ENCODE results near the gene PATJ. TPM values are rescaled to one million over a fixed set of nuclear protein-coding genes. Genes with fewer than 3 reads are reported as not detected.

The PATJ gene
- total RNA-seq, 1 donor from 2014 or later, result 10.7 TPM

- H3K4me1 Mint-ChIP-seq (ENCODE audit: low read depth), result no peaks in the 10 kb centered on the region
- no peak overlapping the region for H3K27ac Mint-ChIP-seq (ENCODE audit: unreplicated experiment)
- H3K4me3 Mint-ChIP-seq (ENCODE audit: unreplicated experiment), result no peak overlapping the region
- H3K9me3 Mint-ChIP-seq (ENCODE audit: low read depth), result no peaks in the 10 kb centered on the region
- DNase-seq (ENCODE audit: low spot score), result no peak
- TF ChIP-seq CTCF (IDR thresholded peaks at IDR 0.05), result no peak
- no peaks in the 10 kb centered on the region for H3K27me3 Mint-ChIP-seq (ENCODE audit: low read depth)
- peaks cover 1% of the 10 kb centered on the region for H3K36me3 Mint-ChIP-seq (ENCODE audit: low read depth)
Measured at GRCh38 chr1:62012095-62012494, 269.8 kb downstream of the PATJ start.

- TF ChIP-seq CTCF (IDR thresholded peaks at IDR 0.05), result no peak
- H3K4me1 Mint-ChIP-seq (ENCODE audit: low read depth), result no peaks in the 10 kb centered on the region
- no peak overlapping the region for H3K27ac Mint-ChIP-seq (ENCODE audit: unreplicated experiment)
- no peaks in the 10 kb centered on the region for H3K27me3 Mint-ChIP-seq (ENCODE audit: low read depth)
- peaks cover 1% of the 10 kb centered on the region for H3K36me3 Mint-ChIP-seq (ENCODE audit: low read depth)
- DNase-seq (ENCODE audit: low spot score), result no peak
- H3K9me3 Mint-ChIP-seq (ENCODE audit: low read depth), result no peaks in the 10 kb centered on the region
- no peak overlapping the region for H3K4me3 Mint-ChIP-seq (ENCODE audit: unreplicated experiment)
Measured at GRCh38 chr1:62012836-62013235, 270.6 kb downstream of the PATJ start.

GRCh38 chr1:62013264-62013663 is 271.0 kb downstream of the PATJ start:
- TF ChIP-seq CTCF (IDR thresholded peaks at IDR 0.05), result no peak
- DNase-seq (ENCODE audit: low spot score), result no peak
- Mint-ChIP-seq H3K36me3 (ENCODE audit: low read depth) (peaks cover 1% of the 10 kb centered on the region), H3K4me1 (ENCODE audit: low read depth) (no peaks in the 10 kb centered on the region), H3K4me3 (ENCODE audit: unreplicated experiment) (no peak overlapping the region), H3K27me3 (ENCODE audit: low read depth) (no peaks in the 10 kb centered on the region), H3K27ac (ENCODE audit: unreplicated experiment) (no peak overlapping the region), H3K9me3 (ENCODE audit: low read depth) (no peaks in the 10 kb centered on the region)

GRCh38 chr1:62022382-62022983 is 280.2 kb downstream of the PATJ start:
- H3K27ac Mint-ChIP-seq (ENCODE audit: unreplicated experiment), result no peak overlapping the region
- H3K4me3 Mint-ChIP-seq (ENCODE audit: unreplicated experiment), result no peak overlapping the region
- H3K27me3 Mint-ChIP-seq (ENCODE audit: low read depth), result no peaks in the 10 kb centered on the region
- no peaks in the 10 kb centered on the region for H3K4me1 Mint-ChIP-seq (ENCODE audit: low read depth)
- H3K9me3 Mint-ChIP-seq (ENCODE audit: low read depth), result no peaks in the 10 kb centered on the region
- peaks cover 3% of the 10 kb centered on the region for H3K36me3 Mint-ChIP-seq (ENCODE audit: low read depth)
- TF ChIP-seq CTCF (IDR thresholded peaks at IDR 0.05), result no peak
- DNase-seq (ENCODE audit: low spot score), result no peak

GRCh38 chr1:62024690-62025089 is 282.4 kb downstream of the PATJ start:
- no peaks in the 10 kb centered on the region for H3K27me3 Mint-ChIP-seq (ENCODE audit: low read depth)
- peaks cover 4% of the 10 kb centered on the region for H3K9me3 Mint-ChIP-seq (ENCODE audit: low read depth)
- no peak overlapping the region for H3K4me3 Mint-ChIP-seq (ENCODE audit: unreplicated experiment)
- no peak overlapping the region for H3K27ac Mint-ChIP-seq (ENCODE audit: unreplicated experiment)
- H3K36me3 Mint-ChIP-seq (ENCODE audit: low read depth), result peaks cover 6% of the 10 kb centered on the region
- TF ChIP-seq CTCF (IDR thresholded peaks at IDR 0.05), result no peak
- DNase-seq (ENCODE audit: low spot score), result no peak
- H3K4me1 Mint-ChIP-seq (ENCODE audit: low read depth), result no peaks in the 10 kb centered on the region
